Measurements from ENCODE around the gene NDUFB2.
"Not testable (repeated sequence)": the region's sequence is repeated elsewhere in the genome, so short reads cannot be mapped to it uniquely, and the experiment has no call there.

Gene NDUFB2

DNA sequence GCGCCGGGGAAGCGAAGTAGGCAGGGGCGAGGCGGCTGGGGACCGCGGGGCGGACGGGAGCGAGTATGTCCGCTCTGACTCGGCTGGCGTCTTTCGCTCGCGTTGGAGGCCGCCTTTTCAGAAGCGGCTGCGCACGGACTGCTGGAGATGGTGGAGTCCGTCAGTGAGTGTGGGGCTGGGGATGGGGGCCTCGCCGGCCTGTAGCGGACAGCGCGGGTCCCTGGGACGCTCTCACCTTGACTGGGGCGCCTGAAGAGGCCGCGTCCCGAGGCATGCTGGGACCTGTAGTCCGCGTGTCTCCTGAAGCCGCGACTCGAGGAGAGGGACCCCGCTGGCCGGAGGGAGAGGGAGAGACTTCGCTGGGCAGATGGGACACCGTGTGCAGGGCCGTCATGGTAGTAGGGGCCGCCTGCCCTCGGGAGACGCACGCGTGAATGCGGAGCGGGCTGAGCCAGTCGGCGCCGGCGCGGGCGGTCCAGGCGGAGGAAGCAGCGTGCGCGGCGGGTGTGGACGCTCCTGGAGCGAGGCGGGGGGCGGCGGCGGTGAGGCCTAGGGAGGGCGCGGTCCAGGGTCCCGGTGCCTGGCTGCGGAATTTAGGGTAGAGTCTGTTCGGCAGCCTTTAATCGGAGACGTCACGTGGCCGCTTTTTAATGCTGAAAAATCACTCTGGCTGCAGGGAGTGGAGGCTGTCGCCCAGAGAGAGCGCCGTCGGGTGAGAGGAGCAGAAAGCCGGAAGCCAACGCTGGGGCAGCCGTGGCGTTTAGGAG is at the start of gene NDUFB2:
NDUFB2 (plus strand) TSS at position 29 of the 767 bp plus-strand sequence; CDS start at position 66, 37 bp downstream.
- peak; percentile 28 for DNase-seq

DNA sequence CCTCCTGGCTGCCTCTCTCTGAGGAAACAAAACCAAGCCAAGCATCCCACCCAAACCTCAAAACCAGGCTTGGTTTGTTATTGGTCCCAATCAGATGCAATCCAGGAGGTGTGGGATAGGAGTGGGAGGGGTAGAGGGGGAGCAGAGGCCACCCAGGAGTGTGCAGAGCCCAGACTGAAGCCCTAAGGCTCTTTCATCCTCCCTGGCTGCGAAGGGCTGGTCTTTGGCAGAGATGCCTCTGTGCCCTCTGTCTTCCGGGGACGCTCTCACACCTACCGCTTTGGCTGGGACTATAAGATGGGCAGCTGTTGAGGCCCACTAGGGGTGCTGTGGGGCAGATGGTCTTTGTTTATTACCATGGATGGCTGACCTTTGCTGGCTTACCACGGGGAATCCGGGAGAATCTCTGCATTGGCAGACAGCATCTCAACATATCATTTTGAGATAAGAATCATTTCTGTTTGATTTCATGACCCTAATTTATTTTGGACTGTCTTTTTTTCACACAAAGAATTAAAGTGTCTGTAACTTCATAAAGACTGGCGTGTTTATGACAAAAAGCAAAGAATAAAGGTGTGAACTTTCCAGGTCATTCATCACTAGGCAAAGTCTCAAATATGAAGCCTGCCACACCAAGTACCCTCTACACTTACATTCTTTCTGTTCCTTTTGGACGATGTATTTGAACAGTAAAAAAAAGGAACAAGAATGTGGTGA is 49.4 kb upstream of the NDUFB2 start:
- no peak for DNase-seq

DNA sequence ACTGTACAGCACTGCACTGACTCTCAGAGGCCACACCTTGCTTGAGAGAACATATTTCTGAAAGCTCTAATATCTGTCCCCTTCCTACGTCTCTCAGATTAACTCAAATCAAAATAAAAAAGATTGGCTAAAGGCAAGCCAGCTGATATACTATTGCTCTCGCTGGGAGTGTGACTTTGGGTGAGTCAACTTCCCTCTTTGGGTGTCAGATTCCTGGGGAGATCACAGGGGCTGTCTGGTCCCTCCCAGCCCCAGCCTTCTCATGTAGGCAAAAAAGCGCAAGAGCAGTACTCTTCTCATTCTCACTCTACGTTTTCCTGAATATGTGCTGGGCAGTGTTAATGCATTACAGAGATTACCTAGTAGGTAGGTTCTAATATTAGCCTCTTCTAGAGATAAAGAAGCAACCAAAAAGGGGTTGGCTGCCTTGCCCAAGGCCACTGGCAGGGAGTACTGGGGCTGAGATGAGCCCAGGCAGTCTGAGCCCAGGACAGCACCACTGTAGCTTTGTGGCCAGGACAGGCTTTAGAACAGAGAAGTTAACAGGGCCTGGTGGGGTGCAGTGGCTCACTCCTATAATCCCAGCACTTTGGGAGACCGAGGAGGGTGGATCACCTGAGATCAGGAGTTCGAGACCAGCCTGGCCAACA is 46.8 kb upstream of the NDUFB2 start:
- no peak for DNase-seq

DNA sequence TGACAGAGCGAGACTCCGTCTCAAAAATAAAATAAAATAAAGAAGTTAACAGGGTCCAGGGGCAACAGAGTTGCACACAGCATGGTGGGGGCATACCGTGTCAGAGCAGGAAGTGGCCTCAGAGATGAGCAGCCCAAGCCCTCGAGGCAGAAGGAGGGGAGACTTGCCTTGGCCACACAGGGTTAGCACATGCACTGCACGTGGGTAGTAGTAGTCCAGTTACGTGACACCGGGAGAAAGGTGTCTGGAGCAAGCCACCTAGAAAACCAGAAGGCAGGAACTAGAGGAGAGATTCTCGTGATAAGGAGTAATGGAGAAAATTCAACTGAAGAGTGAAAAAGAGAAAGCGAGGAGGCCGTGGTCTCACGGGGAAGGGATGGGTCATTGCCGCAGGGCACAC is 46.1 kb upstream of the NDUFB2 start:
- DNase-seq, result no peak

DNA sequence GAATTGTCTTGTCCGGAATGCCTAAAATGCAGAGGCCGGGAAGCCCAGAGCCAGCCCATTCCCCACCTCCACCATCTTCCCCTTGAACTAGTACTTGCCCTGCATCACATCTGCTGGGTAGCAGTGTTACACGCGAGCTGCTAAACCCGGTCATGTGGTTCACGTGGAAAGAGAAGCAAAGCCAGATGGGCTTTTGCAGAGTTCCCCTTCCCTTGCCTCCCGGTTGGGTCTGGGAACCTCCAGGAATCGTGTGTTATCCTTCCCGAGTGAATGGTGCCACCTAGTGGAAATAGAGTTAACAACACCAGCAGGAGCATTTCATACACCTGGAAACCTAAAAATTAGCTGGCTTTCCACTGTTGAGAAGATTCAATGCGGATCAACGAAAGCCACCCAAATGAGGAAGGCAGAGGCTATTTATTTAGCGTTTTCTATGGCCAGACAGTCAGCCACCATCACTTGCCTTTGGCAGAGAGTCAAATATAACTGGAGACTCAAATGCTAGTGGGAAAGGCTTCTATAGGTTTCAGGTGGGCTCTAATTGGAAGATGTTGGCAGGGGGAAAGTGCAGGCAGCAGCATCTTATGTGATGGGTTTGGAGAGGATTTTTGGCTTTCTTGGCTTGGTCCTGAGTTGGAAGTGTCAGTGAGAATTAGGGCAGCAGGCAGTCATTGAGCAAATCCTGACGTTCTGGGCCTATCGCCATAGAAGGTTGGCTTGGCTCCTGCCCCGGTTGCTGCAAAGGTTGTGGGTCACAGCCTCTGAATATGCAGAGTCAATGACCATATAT is 43.0 kb upstream of the NDUFB2 start:
- no peak for DNase-seq

DNA sequence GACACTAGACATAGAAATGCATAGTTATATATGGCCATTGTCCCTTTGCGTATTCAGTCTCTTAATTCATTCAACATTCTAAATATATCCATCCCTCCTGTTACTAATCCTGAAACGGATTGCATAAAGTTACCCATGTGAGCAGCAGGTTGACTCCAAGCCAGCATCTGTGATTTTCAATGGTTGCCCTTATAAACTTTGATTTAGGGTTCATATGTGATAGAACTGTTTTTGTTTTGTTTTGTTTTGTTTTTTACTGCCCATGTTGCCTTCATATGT is 42.5 kb upstream of the NDUFB2 start:
- DNase-seq, result no peak

DNA sequence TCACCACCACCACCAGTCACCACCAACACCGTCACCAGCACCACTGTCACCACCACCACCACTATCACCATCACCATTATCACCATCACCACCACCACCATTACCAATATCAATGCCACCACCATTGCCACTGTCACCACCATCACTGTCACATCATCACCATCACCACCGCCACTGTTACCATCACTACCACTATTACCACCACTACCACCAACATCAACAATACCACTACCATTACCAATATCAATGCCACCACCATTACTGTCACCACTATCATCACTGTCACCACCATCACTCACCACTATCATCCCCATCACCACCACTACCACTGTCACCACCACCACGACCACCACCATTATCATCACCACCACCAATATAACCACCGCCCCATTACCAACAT is 41.8 kb upstream of the NDUFB2 start:
- DNase-seq, result no peak

DNA sequence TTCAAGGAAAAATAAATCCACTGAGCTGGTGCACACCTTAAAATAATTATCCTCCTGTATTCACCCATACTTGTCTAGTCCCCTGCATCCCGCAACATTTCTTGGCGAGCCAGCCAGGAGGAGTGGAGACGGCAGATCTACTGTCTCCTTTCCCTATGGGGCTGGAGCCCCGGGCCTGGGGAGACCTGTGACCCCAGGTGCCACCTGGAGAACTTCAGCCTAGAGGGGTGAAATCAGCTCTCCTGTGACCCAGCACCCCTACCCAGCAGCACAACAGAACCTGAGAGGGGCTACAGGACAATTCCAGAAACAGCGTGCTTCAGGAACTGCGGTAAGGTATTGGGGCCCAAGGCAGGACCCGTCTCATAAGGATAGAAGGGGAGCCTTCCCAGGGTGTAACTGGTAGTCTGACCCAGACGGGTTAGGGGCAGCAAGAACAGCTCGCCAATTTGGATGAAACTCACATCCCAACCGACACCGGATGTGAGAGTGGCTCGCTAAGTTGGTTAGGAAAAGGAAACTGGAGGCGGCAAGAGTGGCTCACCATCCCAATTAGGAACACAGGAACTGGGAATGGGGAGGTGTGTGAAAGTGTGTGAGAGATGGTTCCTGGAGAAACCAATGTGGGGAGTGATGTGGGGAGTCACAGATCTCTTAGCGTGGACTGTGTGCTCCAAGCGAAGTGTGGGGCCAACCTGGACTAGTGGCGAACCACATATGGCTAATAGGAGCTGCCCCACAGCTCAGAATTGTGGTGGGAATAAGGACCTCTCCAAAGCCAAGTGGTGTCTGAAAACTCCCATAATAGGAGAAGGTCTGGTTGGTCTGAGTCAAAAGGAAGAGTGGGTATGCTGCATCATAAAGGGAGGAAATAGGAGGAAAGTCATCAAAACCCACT is 40.7 kb upstream of the NDUFB2 start:
- no peak for DNase-seq

DNA sequence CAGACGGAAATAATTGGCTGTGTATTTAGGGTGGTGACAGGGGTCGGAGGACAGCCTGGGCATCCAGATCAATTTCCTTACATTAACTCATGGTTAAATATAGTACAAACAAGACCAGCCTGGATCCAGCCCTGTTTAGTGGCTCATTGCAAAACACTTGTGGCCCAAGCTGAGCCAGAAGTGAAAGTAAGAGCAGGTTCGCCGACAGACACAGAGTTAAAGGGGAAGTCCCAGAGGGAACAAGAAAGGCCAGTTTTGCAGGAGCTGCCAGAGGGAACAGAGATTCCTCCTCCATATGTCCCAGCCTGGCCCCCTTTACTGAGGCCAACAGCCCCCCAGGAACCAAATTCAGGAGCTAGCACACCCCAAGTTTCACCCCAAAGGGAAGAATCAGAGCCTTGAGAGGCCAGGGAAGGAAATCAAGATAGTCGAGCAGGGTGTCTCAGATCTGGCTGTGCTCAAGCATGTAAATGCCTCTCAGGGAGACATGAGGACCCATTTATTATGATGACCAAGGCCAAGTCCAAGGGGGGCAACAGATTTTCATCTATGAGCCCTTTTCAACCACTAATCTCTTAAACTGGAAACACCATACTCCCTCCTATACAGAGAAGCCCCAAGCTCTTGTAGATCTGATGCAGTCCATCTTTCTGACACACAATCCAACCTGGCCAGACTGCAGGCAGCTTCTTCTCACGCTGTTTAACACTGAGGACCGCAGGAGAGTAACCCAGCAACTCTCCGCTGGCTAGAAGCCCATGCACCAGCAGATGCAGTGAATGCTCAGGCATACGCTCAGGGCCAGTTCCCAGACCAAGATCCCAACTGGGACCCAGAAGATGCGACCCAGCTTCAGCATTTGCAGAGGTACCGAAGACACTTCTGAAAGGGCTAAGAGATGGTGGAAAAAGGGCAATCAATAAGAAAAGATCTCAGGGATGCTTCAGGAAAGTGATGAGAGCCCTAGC is 39.7 kb upstream of the NDUFB2 start:
- DNase-seq, result no peak

DNA sequence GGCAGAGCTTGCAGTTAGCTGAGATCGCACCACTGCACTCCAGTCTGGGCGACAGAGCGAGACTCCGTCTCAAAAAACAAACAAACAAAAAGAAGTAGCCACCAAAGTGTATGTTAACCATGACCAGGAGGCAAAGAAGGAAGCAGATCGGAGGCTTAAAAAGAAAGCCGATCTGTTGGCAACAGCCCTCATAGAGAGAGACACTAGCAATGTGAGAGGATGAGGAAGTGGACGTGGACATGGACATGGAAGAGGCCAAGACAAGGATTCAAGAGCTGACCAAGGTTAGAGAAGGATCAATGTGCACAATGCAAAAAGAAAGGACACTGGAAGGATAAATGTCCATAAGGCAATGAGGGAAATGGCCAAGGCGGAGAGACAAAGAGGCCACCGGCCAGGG is 38.6 kb upstream of the NDUFB2 start:
- DNase-seq, result no peak

DNA sequence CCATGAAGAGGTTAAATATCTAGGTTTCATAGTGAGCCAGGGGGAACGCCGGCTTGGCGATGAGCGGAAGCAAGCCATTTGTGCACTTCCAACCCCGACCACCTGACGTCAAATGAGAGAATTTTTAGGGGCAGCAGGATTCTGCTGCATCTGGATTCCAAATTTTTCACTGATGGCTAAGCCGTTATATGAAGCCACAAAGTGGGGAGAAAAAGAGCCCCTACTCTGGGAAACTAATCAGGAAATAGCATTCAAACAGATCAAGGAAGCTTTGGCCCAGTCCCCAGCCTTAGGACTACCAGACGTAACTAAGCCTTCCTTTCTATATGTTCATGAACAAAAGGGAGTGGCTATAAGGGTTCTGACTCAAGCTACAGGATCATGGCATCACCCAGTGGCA is 36.7 kb upstream of the NDUFB2 start:
- no peak for DNase-seq

DNA sequence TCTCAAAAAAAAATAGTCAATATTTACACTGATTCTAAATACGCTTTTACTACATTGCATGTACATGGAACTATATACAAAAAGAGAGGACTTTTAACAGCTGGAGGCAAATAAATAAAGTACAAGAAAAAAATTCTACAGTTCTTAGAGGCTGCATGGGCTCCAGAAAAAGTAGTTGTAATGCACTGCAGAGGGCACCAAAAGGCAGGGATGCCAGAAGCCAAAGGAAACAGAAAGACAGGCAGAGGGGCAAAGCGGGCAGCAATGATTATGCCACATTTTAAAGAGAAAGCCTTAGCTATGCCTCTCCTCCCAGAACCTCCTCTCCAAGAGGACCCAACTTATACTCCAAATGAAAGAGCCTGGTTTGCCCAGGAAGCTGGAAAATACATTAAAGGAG is 35.4 kb upstream of the NDUFB2 start:
- no peak for DNase-seq

DNA sequence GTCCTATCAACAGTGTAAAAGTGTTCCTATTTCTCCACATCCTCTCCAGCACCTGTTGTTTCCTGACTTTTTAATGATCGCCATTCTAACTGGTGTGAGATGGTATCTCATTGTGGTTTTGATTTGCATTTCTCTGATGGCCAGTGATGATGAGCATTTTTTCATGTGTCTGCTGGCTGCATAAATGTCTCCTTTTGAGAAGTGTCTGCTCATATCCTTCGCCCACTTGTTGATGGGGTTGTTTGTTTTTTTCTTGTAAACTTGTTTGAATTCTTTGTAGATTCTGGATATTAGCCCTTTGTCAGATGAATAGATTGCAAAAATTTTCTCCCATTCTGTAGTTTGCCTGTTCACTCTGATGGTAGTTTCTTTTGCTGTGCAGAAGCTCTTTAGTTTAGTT is 33.6 kb upstream of the NDUFB2 start:
- not testable (repeated sequence) for DNase-seq

DNA sequence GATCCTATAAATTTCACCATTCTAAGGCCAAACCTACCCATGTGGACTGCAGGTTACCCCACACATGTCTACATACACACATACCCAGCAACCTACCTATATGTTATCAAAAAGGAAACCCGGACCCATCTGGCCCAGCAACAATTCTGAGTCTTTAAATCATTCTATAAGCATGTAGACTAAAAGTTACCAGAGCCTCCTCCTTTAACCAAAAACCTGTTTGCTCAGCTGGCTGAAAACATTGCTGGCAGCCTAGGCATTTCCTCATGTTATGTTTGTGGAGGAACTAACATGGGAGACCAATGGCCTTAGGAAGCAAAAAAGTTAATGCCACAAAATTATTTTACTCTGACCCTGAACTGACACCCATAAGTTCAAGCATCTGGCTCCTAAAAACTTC is 29.0 kb upstream of the NDUFB2 start:
- no peak for DNase-seq

DNA sequence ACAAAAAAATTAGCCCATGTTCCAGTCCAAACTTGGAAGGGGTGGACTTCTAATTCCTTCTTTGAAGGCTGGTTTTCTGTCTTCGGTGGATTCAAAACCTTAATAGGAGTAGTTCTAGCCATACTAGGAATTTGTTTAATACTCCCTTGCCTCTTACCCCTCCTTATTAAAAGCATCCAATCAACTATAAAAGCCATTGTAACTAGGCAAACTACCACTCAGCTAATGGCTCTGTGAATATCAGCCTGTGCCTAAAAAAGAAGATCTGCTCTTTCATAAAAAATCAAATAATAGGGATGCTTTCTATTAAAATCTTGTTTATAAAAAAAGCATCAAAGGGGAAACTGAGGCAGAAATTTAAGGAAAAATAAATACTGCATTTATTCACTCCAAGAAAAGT is 27.9 kb upstream of the NDUFB2 start:
- DNase-seq, result no peak

DNA sequence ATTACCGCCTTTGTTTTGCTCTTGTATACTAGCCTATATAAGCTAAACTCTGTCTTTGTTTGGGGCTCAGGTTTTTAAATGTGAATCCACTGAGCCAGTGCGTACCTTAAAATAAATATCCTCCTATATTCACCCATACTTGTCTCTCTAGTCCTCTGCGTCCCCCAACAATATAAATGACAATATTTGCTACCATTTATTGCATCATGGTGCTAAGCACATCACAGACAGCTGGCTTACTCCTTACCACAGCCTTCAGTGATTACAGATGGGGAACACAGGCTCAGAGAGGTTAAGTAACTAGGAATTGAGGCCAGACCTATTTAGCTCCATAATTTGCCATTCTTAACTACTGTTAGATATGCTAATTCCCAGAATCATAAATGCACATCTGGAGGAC is 27.2 kb upstream of the NDUFB2 start:
- DNase-seq, result no peak

DNA sequence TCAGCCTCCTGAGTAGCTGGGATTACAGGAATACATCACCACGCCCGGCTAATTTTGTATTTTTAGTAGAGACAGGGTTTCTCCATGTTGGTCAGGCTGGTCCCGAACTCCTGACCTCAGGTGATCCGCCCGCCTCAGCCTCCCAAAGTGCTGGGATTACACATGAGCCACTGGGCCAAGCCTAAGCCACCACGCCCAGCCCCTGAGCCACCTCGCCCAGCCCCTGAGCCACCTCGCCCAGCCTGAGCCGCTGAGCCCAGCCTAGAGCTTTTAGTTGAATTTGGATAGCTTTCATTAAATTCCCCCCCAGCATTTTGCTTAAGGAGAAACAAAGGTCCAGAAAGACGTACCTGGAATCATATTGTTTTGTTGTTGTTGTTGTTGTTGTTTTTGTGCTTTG is 26.6 kb upstream of the NDUFB2 start:
- not testable (repeated sequence) for DNase-seq

DNA sequence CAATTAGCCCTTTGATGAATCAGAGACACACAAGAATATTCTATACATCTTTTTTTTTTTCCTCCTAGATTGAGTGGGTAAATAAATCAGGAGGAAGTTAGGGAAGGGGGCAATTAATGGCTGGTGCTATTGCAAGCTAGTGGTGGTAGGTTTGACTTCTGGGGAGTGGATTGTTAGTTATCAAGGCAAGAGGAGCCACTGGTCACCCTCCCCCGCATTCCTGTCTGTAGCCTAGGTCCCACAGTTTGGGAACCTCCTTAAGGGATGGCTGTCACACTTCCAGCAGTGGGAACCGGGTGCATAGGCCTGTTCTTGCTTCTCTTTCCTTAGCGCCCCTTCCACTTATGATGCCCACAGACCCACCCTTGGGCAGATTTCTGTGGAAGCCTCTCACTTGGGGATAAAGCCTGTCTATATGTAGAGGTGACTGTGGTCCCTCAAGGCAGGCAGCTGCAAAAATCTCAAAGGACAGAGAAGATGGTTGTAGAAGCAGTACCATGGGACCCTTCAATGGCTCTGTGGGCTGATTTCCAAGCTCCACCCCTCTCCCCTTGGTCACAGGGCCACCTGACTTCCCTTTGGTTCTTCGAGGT is 26.1 kb upstream of the NDUFB2 start:
- DNase-seq, result no peak

DNA sequence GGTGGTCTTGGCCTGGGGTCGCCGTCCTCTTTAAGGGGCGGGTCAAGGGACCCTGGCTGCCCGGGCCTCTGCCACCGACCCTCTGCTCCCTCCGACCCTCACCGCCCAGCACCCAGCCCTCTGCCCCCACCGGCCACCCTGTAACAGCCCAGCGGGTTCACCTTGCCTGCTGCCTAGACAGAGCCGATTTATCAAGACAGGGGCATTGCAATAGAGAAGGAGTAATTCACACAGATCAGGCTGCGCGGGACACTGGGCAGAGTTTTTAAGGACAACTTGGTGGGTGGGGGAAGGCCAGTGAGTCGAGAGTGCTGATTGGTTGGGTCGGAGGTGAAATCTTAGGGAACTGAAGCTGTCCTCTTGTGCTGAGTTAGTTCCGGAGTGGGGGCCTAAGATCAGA is 24.5 kb upstream of the NDUFB2 start:
- no peak for DNase-seq

DNA sequence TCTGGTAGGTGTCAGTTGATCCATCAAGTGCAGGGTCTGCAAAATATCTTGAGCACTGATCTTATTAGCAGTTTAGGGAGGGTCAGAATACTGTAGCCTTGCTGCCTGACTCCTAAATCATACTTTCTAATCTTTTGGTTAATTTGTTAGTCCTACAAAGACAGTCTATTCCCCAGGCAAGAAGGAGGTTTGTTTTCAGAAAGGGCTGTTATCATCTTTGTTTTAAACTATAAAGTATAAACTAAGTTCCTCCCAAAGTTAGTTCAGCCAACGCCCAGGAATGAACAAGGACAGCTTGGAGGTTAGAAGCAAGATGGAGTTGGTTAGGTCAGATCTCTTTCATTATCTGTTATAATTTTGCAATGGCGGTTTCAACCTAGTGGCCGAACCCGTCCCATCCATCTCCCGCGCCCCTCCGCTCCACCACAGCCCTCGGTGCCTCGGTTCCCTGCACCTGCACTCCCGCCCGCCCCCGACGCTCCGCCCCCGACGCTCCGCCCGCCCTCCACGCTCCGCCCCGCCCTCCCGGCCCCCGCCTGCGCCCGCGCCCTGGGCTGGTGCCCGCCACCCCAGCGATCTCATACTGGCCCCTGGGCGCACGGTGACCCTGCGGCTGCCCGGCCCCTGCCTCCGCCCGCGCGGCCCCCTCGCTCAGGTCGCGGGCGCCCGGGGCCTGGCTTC is 24.0 kb upstream of the NDUFB2 start, which contains the start of gene ADCK2:
ADCK2 (plus strand) TSS at position 564 of the 681 bp plus-strand sequence. CDS start 386 bp downstream, outside the sequence.
- DNase-seq, result no peak

Data from KG1 (cell line).